Measurements from ENCODE around the gene B3GALT5.

B3GALT5 gene

GRCh38 chr21:39610703-39611102 is 2.0 kb upstream of the B3GALT5 start:
- no peak for DNase-seq

GRCh38 chr21:39611551-39612190 is 1.1 kb upstream of the B3GALT5 start:
- no peak for DNase-seq

- peak in 1 of 2 experiments; percentile 7 for DNase-seq
Measured at GRCh38 chr21:39613041-39613934, 548 bp downstream of the B3GALT5 start.

- DNase-seq: no peak
Measured at GRCh38 chr21:39616211-39616772, 3.6 kb downstream of the B3GALT5 start.

GRCh38 chr21:39620856-39621255 is 8.1 kb downstream of the B3GALT5 start:
- no peak for DNase-seq

- DNase-seq: no peak
Measured at GRCh38 chr21:39625211-39625895, 12.6 kb downstream of the B3GALT5 start.

GRCh38 chr21:39628385-39628784 is 15.6 kb downstream of the B3GALT5 start:
- DNase-seq: no peak

GRCh38 chr21:39630191-39630591 is 17.5 kb downstream of the B3GALT5 start:
- no peak for DNase-seq

- DNase-seq: peak in 1 of 2 experiments; percentile 6
Measured at GRCh38 chr21:39630827-39631226, 18.1 kb downstream of the B3GALT5 start.

- no peak for DNase-seq
Measured at GRCh38 chr21:39631842-39632562, 19.3 kb downstream of the B3GALT5 start.

GRCh38 chr21:39632796-39633442 is 20.2 kb downstream of the B3GALT5 start:
- no peak for DNase-seq

GRCh38 chr21:39633770-39634181 is 21.0 kb downstream of the B3GALT5 start:
- DNase-seq: no peak

- no peak for DNase-seq
Measured at GRCh38 chr21:39634507-39634906, 21.8 kb downstream of the B3GALT5 start.

- no peak for DNase-seq
Measured at GRCh38 chr21:39637197-39637970, 24.6 kb downstream of the B3GALT5 start.

- DNase-seq: no peak
Measured at GRCh38 chr21:39637971-39638240, 25.2 kb downstream of the B3GALT5 start.

GRCh38 chr21:39638281-39638680 is 25.5 kb downstream of the B3GALT5 start:
- no peak for DNase-seq

GRCh38 chr21:39640754-39641153 is 28.0 kb downstream of the B3GALT5 start:
- DNase-seq: no peak

GRCh38 chr21:39641827-39642450 is 29.2 kb downstream of the B3GALT5 start:
- no peak for DNase-seq

- no peak for DNase-seq
Measured at GRCh38 chr21:39644062-39644560, 31.4 kb downstream of the B3GALT5 start.

- DNase-seq: no peak
Measured at GRCh38 chr21:39645331-39645730, 32.6 kb downstream of the B3GALT5 start.

- no peak for DNase-seq
Measured at GRCh38 chr21:39647476-39647875, 34.7 kb downstream of the B3GALT5 start.

Data from NCI-H524 (cell line).